RWPE2 (cell line): ENCODE measurements around the gene TSPAN32.

Experiments used
- ATAC-seq: fragments of 200-7000 bp; cut with Tn5 transposase; 3 replicates; pipeline ENCODE4 v1.9.1; 2021; ENCODE audit warnings: low read depth
- DNase-seq: peaks from one replicate; pipeline ENCODE4 v3.0.0-alpha.2; 2020; ENCODE audit warnings: low spot score
- H3K27ac ChIP-seq: fragments of 450-650 bp; 2 replicates; pipeline ENCODE4 v1.5.1; 2017; ENCODE audit warnings: mild to moderate bottlenecking; ENCODE audit not compliant: poor library complexity, severe bottlenecking
- H3K27me3 ChIP-seq: fragments of 250-450 bp; sonication (Bioruptor Pico); 2 replicates; pipeline ENCODE4 v1.5.1; 2021; ENCODE audit warnings: mild to moderate bottlenecking, moderate library complexity; ENCODE audit not compliant: insufficient read depth, poor library complexity, severe bottlenecking
- H3K36me3 ChIP-seq: fragments of 250-450 bp; sonication (Bioruptor Pico); 2 replicates; pipeline ENCODE4 v1.5.1; 2020; ENCODE audit warnings: low read depth, mild to moderate bottlenecking, moderate library complexity
- H3K4me1 ChIP-seq: fragments of 250-450 bp; sonication (Bioruptor Pico); 2 replicates; pipeline ENCODE4 v1.5.1; 2021; ENCODE audit warnings: mild to moderate bottlenecking, moderate library complexity; ENCODE audit not compliant: insufficient read depth, poor library complexity, severe bottlenecking
- H3K4me3 ChIP-seq: fragments of 250-450 bp; sonication (Bioruptor Pico); 2 replicates; pipeline ENCODE4 v1.5.1; 2021; ENCODE audit warnings: mild to moderate bottlenecking, moderate library complexity; ENCODE audit not compliant: severe bottlenecking
- H3K9me3 ChIP-seq: fragments of 250-450 bp; sonication (Bioruptor Pico); 2 replicates; pipeline ENCODE4 v1.5.1; 2021; ENCODE audit warnings: mild to moderate bottlenecking, moderate library complexity; ENCODE audit not compliant: severe bottlenecking
- CTCF ChIP-seq: fragments of 450-650 bp; IDR thresholded peaks from one replicate; pipeline ENCODE4 v1.5.1; 2017; ENCODE audit warnings: mild to moderate bottlenecking, moderate library complexity; ENCODE audit not compliant: poor library complexity, severe bottlenecking

The TSPAN32 gene

GRCh38 chr11:2300290-2300935 lies 1.4 kb upstream of the TSPAN32 start:
- peak; percentile 66 for DNase-seq
- no peak for ATAC-seq
- Histone ChIP-seq H3K4me1 (no peaks in the 10 kb centered on the region), H3K9me3 (no peaks in the 10 kb centered on the region), H3K4me3 (no peak overlapping the region), H3K27me3 (no peaks in the 10 kb centered on the region), H3K36me3 (no peaks in the 10 kb centered on the region), H3K27ac (no peak overlapping the region)
- TF ChIP-seq CTCF = no peak

DNA sequence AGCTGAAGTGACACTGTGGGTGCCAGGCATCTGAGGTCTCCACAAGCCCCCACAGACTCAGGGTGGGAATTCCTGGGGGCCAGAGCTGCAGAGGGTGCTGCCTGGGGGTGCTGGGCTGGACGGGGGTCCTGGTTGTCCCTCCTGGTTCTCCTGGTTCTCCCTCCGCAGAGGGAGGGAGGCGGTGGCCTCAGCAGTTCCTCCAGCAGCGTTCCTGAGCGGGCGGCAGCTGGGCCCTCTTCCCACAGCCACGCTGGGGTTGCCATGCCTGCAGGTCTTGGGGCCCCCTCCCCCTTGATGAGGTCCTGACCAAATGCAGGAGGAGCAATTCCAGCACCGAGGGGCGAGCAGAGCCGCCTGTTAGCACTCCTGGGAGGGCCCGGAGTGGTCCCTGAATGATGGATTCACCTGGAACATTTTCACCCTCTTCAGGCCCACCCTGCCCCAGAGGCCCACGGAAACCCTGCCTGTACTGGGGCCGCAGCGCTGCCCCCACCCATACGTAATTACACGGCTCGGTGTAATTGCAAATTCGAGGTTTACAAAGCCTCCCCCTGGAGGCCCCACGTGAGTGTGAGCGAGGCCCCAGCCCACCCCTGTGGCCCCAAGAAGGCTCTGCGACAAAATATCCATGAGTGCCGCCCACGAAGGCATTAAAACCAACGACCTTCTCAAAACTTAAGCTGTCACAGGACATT lies 730 bp upstream of the TSPAN32 start:
- H3K27ac ChIP-seq = no peak overlapping the region
- ATAC-seq (no peak), DNase-seq (no peak)
- no peak for TF ChIP-seq CTCF
- H3K4me1 ChIP-seq = no peaks in the 10 kb centered on the region
- H3K4me3 ChIP-seq = no peak overlapping the region
- no peaks in the 10 kb centered on the region for H3K9me3 ChIP-seq
- no peaks in the 10 kb centered on the region for H3K27me3 ChIP-seq
- no peaks in the 10 kb centered on the region for H3K36me3 ChIP-seq

DNA sequence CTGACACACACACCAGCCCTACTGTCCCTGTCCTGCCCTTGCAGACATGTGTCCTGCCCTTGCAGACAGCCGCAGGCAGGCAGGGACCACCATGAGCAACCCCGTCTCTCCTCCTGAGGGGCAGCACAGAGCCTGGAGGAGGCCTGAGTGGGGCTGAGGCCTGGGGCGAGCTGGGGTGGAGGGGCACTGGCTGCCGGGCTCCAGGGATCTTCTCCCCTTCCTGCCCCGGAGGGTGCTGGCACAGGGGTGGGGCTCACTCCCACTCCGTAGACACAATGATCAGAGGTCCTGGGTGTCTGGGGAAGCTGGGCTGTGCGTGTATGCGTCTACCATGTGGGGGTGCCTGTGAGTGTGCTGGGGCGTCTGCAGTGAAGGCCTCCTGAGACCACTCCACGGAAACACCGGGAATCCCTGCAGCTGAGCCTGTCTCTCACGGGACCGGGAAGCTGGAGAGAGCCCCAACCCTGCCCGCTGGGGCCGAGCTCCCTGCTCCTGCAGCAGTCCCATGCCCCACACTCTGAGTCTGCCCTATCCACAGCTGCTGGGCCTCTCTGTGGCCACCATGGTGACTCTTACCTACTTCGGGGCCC lies 588 bp downstream of the TSPAN32 start:
- Histone ChIP-seq H3K4me1 (no peaks in the 10 kb centered on the region), H3K27ac (no peak overlapping the region), H3K9me3 (no peaks in the 10 kb centered on the region), H3K27me3 (no peaks in the 10 kb centered on the region), H3K36me3 (no peaks in the 10 kb centered on the region), H3K4me3 (no peak overlapping the region)
- peak; percentile 62 for DNase-seq
- no peak for TF ChIP-seq CTCF
- ATAC-seq = no peak

- DNase-seq (no peak), ATAC-seq (no peak)
- Histone ChIP-seq H3K27me3 (no peaks in the 10 kb centered on the region), H3K4me3 (no peak overlapping the region), H3K9me3 (no peaks in the 10 kb centered on the region), H3K36me3 (no peaks in the 10 kb centered on the region), H3K4me1 (no peaks in the 10 kb centered on the region), H3K27ac (no peak overlapping the region)
- TF ChIP-seq CTCF = no peak
Observed at GRCh38 chr11:2302896-2303626, 1.2 kb downstream of the TSPAN32 start.
